Kidney (tissue), 14 donors: ENCODE data around the gene ZBTB17. TPM values are rescaled to one million over a fixed set of nuclear protein-coding genes. Genes with fewer than 3 reads are reported as not detected.
A peak's percentile ranks its signal among the peaks of the same experiment; 100 is the strongest.

ENCODE experiments used
- DNase-seq, 5 donors: peaks; one replicate each; pipeline ENCODE4 v3.0.0-alpha.2; 2013 to 2020
- FAIRE-seq: peaks from 2 replicates; lab custom pipeline; 2012; peaks lifted over from hg19 to GRCh38; lab: Jason Lieb, UNC
- H3K27ac ChIP-seq, 2 donors: one replicate each; pipeline ENCODE4 v1.7.0; 2013; ENCODE audit warnings: low read depth in 2 of 2, low read length in 2 of 2, inconsistent platforms in 1 of 2
- H3K27me3 ChIP-seq: one replicate; pipeline ENCODE4 v1.7.1; 2013; ENCODE audit warnings: low read length, inconsistent platforms; ENCODE audit not compliant: control insufficient read depth, insufficient read depth
- H3K36me3 ChIP-seq, 3 donors: one replicate each; pipeline versions ENCODE4 v1.7.0 to v1.7.1; 2013; ENCODE audit warnings: low read length in 3 of 3, control low read depth in 1 of 3, inconsistent platforms in 1 of 3; ENCODE audit not compliant: insufficient read depth in 3 of 3, control insufficient read depth in 2 of 3
- H3K4me1 ChIP-seq, 3 donors: one replicate each; pipeline versions ENCODE4 v1.7.0 to v1.7.1; 2013; ENCODE audit warnings: low read length in 3 of 3, inconsistent platforms in 1 of 3, low read depth in 1 of 3; ENCODE audit not compliant: control insufficient read depth in 2 of 3, insufficient read depth in 2 of 3
- H3K4me3 ChIP-seq, 3 donors: one replicate each; pipeline versions ENCODE4 v1.7.0 to v1.8.1; 2013; ENCODE audit warnings: low read length in 3 of 3, control low read depth in 1 of 3, inconsistent platforms in 1 of 3
- H3K9ac ChIP-seq, 3 donors: one replicate each; pipeline versions ENCODE4 v1.7.0 to v1.7.1; 2013; ENCODE audit warnings: low read length in 3 of 3, control low read depth in 1 of 3, inconsistent platforms in 1 of 3
- H3K9me3 ChIP-seq, 3 donors: one replicate each; pipeline versions ENCODE4 v1.7.0 to v1.7.1; 2013; ENCODE audit warnings: low read length in 3 of 3, control low read depth in 1 of 3, inconsistent platforms in 1 of 3; ENCODE audit not compliant: control insufficient read depth in 2 of 3, insufficient read depth in 1 of 3
- CTCF ChIP-seq: IDR thresholded peaks from 3 replicates; pipeline ENCODE4 v1.5.1; 2012; ENCODE audit warnings: mild to moderate bottlenecking, moderate library complexity, borderline replicate concordance; ENCODE audit not compliant: insufficient read depth; ENCODE audit errors: extremely low read depth
- intact Hi-C: fragments of 100-400 bp; cut with DNase I; formaldehyde crosslinking; loops from one replicate; pipeline ENCODE4 v1.11.1; 2022
- polyA plus RNA-seq: library from polyadenylated mRNA; stranded (reverse); fragments of 350-450 nt; fragmentation: Illumina TruSeq; extraction: RNeasy Lipid Tissue Mini Kit (QIAGEN cat#74804); gene quantifications from one replicate; pipeline ENCODE4 v1.2.3, GENCODE V29; 2014; ENCODE audit warnings: low read depth, low replicate concordance; ENCODE audit not compliant: insufficient read depth
- total RNA-seq: library from RNA; stranded (reverse); fragmentation: NEBNext Ultra II Directional; extraction: Animal tissue kit (Norgen Biotek cat#: 25700); gene quantifications from one replicate; pipeline ENCODE4 v1.2.1, GENCODE V29; 2021
- donor health status: control.
- donor health status: control.
- donor health status: control.
- donor health status: control.
- donor health status: control.
- donor health status: DM: yes; HTN: yes; CAD: no.
- donor health status: Normal renal cell carcinoma (clear cell type).

The ZBTB17 gene
- total and polyA plus RNA-seq, 2 donors from 2014 or later: 33.1 to 41.5 TPM

DNA sequence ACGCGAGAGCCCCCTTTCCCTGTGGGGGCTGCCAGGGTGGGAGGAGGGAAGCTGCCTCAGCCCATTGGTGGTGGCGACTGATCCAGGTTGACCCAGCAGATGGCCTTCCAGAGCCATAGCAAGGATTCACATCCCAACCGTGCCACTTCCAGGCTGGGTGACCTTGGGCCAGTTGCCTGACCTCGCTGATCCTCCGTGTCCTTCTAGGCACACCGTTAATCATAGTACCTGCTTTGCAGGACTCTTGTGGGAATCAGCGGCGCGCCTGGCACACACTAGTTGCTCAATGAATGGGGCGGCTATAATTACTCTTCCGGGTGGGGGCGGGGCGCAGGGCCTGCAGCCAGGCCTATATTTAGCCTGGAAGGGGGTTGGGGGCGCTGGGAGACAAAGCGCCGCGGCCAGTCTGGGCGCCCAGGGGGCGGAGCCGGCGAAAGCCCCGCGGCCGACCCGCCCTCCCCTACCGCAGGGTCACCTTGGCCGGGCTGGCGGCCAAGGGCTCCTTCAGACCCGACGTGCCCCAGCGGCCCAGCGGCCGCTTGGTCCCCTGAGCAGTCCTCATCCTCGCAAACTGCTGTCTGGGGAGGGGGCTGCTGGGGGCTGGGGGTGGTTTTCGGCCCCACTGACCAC lies 36.8 kb upstream of the ZBTB17 start:
- Histone ChIP-seq H3K4me3 (peak overlapping the region in 2 of 3 donors; percentile 21 to 26), H3K27me3 (no peaks in the 10 kb centered on the region), H3K36me3 (no peaks in the 10 kb centered on the region), H3K9ac (peak overlapping the region in 1 of 3 donors; percentile 29), H3K4me1 (peaks cover 0 to 31% (median 17%) of the 10 kb centered on the region in 3 donors), H3K27ac (peak overlapping the region; percentile 92 to 95), H3K9me3 (no peaks in the 10 kb centered on the region)
- DNase-seq: peak; percentile 69 to 94 (median 87)
- TF ChIP-seq CTCF: no peak
- FAIRE-seq: no peak
- intact Hi-C loops: no loop called here

GRCh38 chr1:16011936-16012589 lies 36.2 kb upstream of the ZBTB17 start:
- Histone ChIP-seq H3K27me3 (no peaks in the 10 kb centered on the region), H3K27ac (peak overlapping the region; percentile 92 to 95), H3K4me1 (peaks cover 0 to 24% (median 17%) of the 10 kb centered on the region in 3 donors), H3K4me3 (peak overlapping the region in 1 of 3 donors; percentile 21), H3K9ac (peak overlapping the region in 1 of 3 donors; percentile 29), H3K36me3 (no peaks in the 10 kb centered on the region), H3K9me3 (no peaks in the 10 kb centered on the region)
- intact Hi-C loops: no loop called here
- no peak for DNase-seq
- TF ChIP-seq CTCF: no peak
- no peak for FAIRE-seq

- DNase-seq (no peak), FAIRE-seq (no peak)
- H3K9me3 ChIP-seq: no peaks in the 10 kb centered on the region
- H3K27ac ChIP-seq: no peak overlapping the region
- intact Hi-C loops: no loop called here
- no peak overlapping the region for H3K4me3 ChIP-seq
- H3K9ac ChIP-seq: no peak overlapping the region
- no peaks in the 10 kb centered on the region for H3K27me3 ChIP-seq
- H3K36me3 ChIP-seq: no peaks in the 10 kb centered on the region
- TF ChIP-seq CTCF: no peak
- H3K4me1 ChIP-seq: peaks cover 0 to 22% (median 17%) of the 10 kb centered on the region in 3 donors
These were observed 34.9 kb upstream of the ZBTB17 start for GRCh38 chr1:16010837-16011236.
